H1 (cell line): ENCODE data around the gene TRAPPC3. TPM values are rescaled to one million over a fixed set of nuclear protein-coding genes. Genes with fewer than 3 reads are reported as not detected.
A peak's percentile ranks its signal among the peaks of the same experiment; 100 is the strongest.

Experiments used
- CTCF ChIA-PET: fragments of 300-600 bp; sonication (Branson Sonifier 250); formaldehyde crosslinking; loops from one replicate; lab custom pipeline; 2021; ENCODE audit not compliant: partially characterized antibody; lab: Charles Lee
- POLR2A ChIA-PET: fragments of 300-600 bp; sonication (Branson Sonifier 250); formaldehyde crosslinking; loops from one replicate; lab custom pipeline; 2021; ENCODE audit warnings: inconsistent platforms; ENCODE audit not compliant: partially characterized antibody; lab: Charles Lee
- DNase-seq, 2 experiments: peaks; one replicate each; pipeline versions ENCODE4 v3.0.0 to v3.0.0-alpha.2; 2010 to 2022; ENCODE audit warnings: low spot score in 2 of 2, low read depth in 1 of 2, mixed read lengths in 1 of 2
- FAIRE-seq: peaks from 2 replicates; lab custom pipeline; 2011; peaks lifted over from hg19 to GRCh38; lab: Jason Lieb, UNC
- H2AFZ ChIP-seq: 2 replicates; pipeline ENCODE4 v1.8.1; 2012; ENCODE audit warnings: low read length, inconsistent platforms
- H2AK5ac ChIP-seq: 2 replicates; pipeline ENCODE4 v1.6.1; 2013; ENCODE audit warnings: low read depth, low read length
- H2BK120ac ChIP-seq: replicated peaks from 2 replicates; pipeline ENCODE3; 2013; ENCODE audit warnings: low read depth, low read length, inconsistent platforms
- H2BK12ac ChIP-seq: 2 replicates; pipeline ENCODE4 v1.6.1; 2013; ENCODE audit warnings: low read depth, low read length
- H2BK15ac ChIP-seq: 2 replicates; pipeline ENCODE4 v1.6.1; 2013; ENCODE audit warnings: low read length
- H2BK20ac ChIP-seq: 2 replicates; pipeline ENCODE4 v1.6.1; 2013; ENCODE audit warnings: low read length
- H2BK5ac ChIP-seq: 2 replicates; pipeline ENCODE4 v1.6.1; 2013; ENCODE audit warnings: low read depth, low read length
- H3K14ac ChIP-seq: 2 replicates; pipeline ENCODE4 v1.6.1; 2013; ENCODE audit warnings: inconsistent platforms; ENCODE audit not compliant: insufficient read length
- H3K18ac ChIP-seq: 2 replicates; pipeline ENCODE4 v1.6.1; 2013; ENCODE audit warnings: low read length; ENCODE audit errors: extremely low read depth
- H3K23ac ChIP-seq: 2 replicates; pipeline ENCODE4 v1.6.1; 2013; ENCODE audit warnings: inconsistent platforms; ENCODE audit not compliant: insufficient read length
- H3K23me2 ChIP-seq: 2 replicates; pipeline ENCODE4 v1.6.1; 2013; ENCODE audit warnings: low read depth, low read length
- H3K27ac ChIP-seq: 2 replicates; pipeline ENCODE4 v1.6.1; 2011; ENCODE audit warnings: low read depth, low read length, inconsistent platforms
- H3K27me3 ChIP-seq, 4 experiments: replicated peaks in 1 of 4; 1 replicate in 1 of 4; 2 replicates in 3 of 4; pipeline versions ENCODE4 v1.6.1 to v1.8.1; 2011 to 2013; ENCODE audit warnings: low read length in 3 of 4, mild to moderate bottlenecking in 3 of 4, inconsistent platforms in 2 of 4, mixed read lengths in 2 of 4, moderate library complexity in 1 of 4; ENCODE audit not compliant: control insufficient read depth in 3 of 4, insufficient read depth in 3 of 4; ENCODE audit errors: extremely low read depth in 1 of 4
- H3K36me3 ChIP-seq, 4 experiments: 2 replicates each; pipeline versions ENCODE4 v1.6.1 to v1.8.1; 2011 to 2013; ENCODE audit warnings: mild to moderate bottlenecking in 4 of 4, low read length in 3 of 4, moderate library complexity in 2 of 4, control low read depth in 1 of 4, inconsistent platforms in 1 of 4; ENCODE audit not compliant: insufficient read depth in 4 of 4, control insufficient read depth in 2 of 4
- H3K4ac ChIP-seq: replicated peaks from 2 replicates; pipeline ENCODE3; 2013; ENCODE audit warnings: low read length, low read depth, mixed read lengths, inconsistent platforms; ENCODE audit not compliant: insufficient read length
- H3K4me1 ChIP-seq, 4 experiments: replicated peaks in 1 of 4; 1 replicate in 1 of 4; 2 replicates in 3 of 4; pipeline versions ENCODE4 v1.6.1 to v1.8.1; 2011 to 2013; ENCODE audit warnings: low read length in 3 of 4, inconsistent platforms in 2 of 4, mixed read lengths in 1 of 4; ENCODE audit not compliant: insufficient read depth in 4 of 4, control insufficient read depth in 3 of 4
- H3K4me2 ChIP-seq, 2 experiments: 2 replicates each; pipeline versions ENCODE4 v1.6.1 to v1.8.1; 2011 to 2013; ENCODE audit warnings: low read depth in 2 of 2, low read length in 2 of 2, control low read depth in 1 of 2, inconsistent platforms in 1 of 2, mild to moderate bottlenecking in 1 of 2; ENCODE audit not compliant: insufficient read depth in 1 of 2
- H3K4me3 ChIP-seq, 4 experiments: fragments of 200-600, 300-600 bp in 1 of 4; sonication (generic), shearing (Covaris generic), sonication (Bioruptor Twin) in 1 of 4; 2 replicates each; pipeline versions ENCODE4 v1.5.1 to v1.8.1; 2011 to 2016; ENCODE audit warnings: low read length in 4 of 4, low read depth in 3 of 4, control low read depth in 2 of 4, inconsistent platforms in 2 of 4, mild to moderate bottlenecking in 2 of 4, mixed read lengths in 1 of 4, moderate library complexity in 1 of 4; ENCODE audit not compliant: insufficient read depth in 2 of 4; ENCODE audit errors: extremely low read depth in 1 of 4
- H3K56ac ChIP-seq: replicated peaks from 2 replicates; pipeline ENCODE3; 2013; ENCODE audit warnings: low read depth, mild to moderate bottlenecking, mixed read lengths, low read length, inconsistent platforms; ENCODE audit not compliant: insufficient read length
- H3K79me1 ChIP-seq: 2 replicates; pipeline ENCODE4 v1.6.1; 2013; ENCODE audit warnings: low read depth, low read length, control low read depth
- H3K79me2 ChIP-seq, 2 experiments: 2 replicates each; pipeline versions ENCODE4 v1.6.1 to v1.8.1; 2012 to 2013; ENCODE audit warnings: low read length in 2 of 2, mild to moderate bottlenecking in 2 of 2, inconsistent platforms in 1 of 2; ENCODE audit not compliant: insufficient read depth in 2 of 2, control insufficient read depth in 1 of 2
- H3K9ac ChIP-seq, 4 experiments: replicated peaks in 1 of 4; 1 replicate in 1 of 4; 2 replicates in 3 of 4; pipeline versions ENCODE4 v1.6.1 to v1.8.1; 2011 to 2013; ENCODE audit warnings: low read depth in 3 of 4, low read length in 3 of 4, control low read depth in 2 of 4, mild to moderate bottlenecking in 2 of 4, moderate library complexity in 2 of 4, inconsistent platforms in 1 of 4; ENCODE audit errors: extremely low read depth in 1 of 4
- H3K9me3 ChIP-seq, 2 experiments: 2 replicates each; pipeline versions ENCODE4 v1.6.1 to v1.8.1; 2012 to 2013; ENCODE audit warnings: mild to moderate bottlenecking in 2 of 2, moderate library complexity in 2 of 2, control low read depth in 1 of 2, inconsistent platforms in 1 of 2, low read depth in 1 of 2, low read length in 1 of 2, mixed read lengths in 1 of 2; ENCODE audit not compliant: insufficient read depth in 2 of 2
- H4K20me1 ChIP-seq, 2 experiments: replicated peaks in 1 of 2; 2 replicates each; pipeline versions ENCODE3 to v1.8.1; 2011 to 2013; ENCODE audit warnings: inconsistent platforms in 2 of 2, low read length in 2 of 2, mild to moderate bottlenecking in 1 of 2; ENCODE audit not compliant: insufficient read depth in 2 of 2, control insufficient read depth in 1 of 2
- H4K5ac ChIP-seq: 2 replicates; pipeline ENCODE4 v1.6.1; 2013; ENCODE audit warnings: low read length, low read depth, mixed read lengths, inconsistent platforms; ENCODE audit not compliant: insufficient read length
- H4K8ac ChIP-seq: 2 replicates; pipeline ENCODE4 v1.8.0; 2013; ENCODE audit warnings: mild to moderate bottlenecking, moderate library complexity, low read length, inconsistent platforms; ENCODE audit not compliant: insufficient read depth; ENCODE audit errors: extremely low read depth
- H4K91ac ChIP-seq: replicated peaks from 2 replicates; pipeline ENCODE3; 2013; ENCODE audit warnings: low read length, mixed read lengths, inconsistent platforms; ENCODE audit not compliant: insufficient read length
- NRF1 ChIP-seq: IDR thresholded peaks from 2 replicates; pipeline ENCODE4 v1.6.1; 2011; ENCODE audit warnings: mild to moderate bottlenecking, low read depth, low read length, improper control_type of control experiment
- whole genome bisulfite sequencing, 2 experiments: shearing (Covaris generic) in 1 of 2; methylation state at CpG; one replicate each; pipeline versions ENCODE4 v1.1.6 to v1.1.7; 2013 to 2015; ENCODE audit warnings: low lambda C conversion rate in 2 of 2, mixed read lengths in 2 of 2, inconsistent platforms in 1 of 2, low coverage in 1 of 2, missing lambda C conversion rate in 1 of 2; ENCODE audit not compliant: insufficient replicate concordance in 2 of 2, insufficient coverage in 1 of 2, insufficient read length in 1 of 2; ENCODE audit errors: extremely low coverage in 1 of 2, missing lambda C conversion rate in 1 of 2; 5-methylcytosine and 5-hydroxymethylcytosine counted together
- polyA plus RNA-seq, 7 experiments: library from polyadenylated mRNA; depleted of rRNA in 3 of 7; stranded (reverse) in 5 of 7; unstranded in 2 of 7; fragments of >200 nt in 5 of 7; fragments of 200-250 nt in 2 of 7; gene quantifications; 1 replicate in 5 of 7; 2 replicates in 1 of 7; 4 replicates in 1 of 7; pipeline versions ENCODE4 v1.2.1 to v1.2.3, GENCODE V29; 2011 to 2013; ENCODE audit warnings: missing spikeins in 2 of 7, mixed read lengths in 2 of 7
- total RNA-seq: library from RNA; stranded (reverse); fragmentation: NEBNext Ultra II Directional; extraction: Animal tissue kit (Norgen Biotek cat#: 25700); gene quantifications from 2 replicates; pipeline ENCODE4 v1.2.1, GENCODE V29; 2021

Gene TRAPPC3
- total and polyA plus RNA-seq, 2 of the 8 experiments (the other 6 are each of a cell fraction or from before 2014, with no cell fraction given) = 47.8 to 51.0 TPM

DNA sequence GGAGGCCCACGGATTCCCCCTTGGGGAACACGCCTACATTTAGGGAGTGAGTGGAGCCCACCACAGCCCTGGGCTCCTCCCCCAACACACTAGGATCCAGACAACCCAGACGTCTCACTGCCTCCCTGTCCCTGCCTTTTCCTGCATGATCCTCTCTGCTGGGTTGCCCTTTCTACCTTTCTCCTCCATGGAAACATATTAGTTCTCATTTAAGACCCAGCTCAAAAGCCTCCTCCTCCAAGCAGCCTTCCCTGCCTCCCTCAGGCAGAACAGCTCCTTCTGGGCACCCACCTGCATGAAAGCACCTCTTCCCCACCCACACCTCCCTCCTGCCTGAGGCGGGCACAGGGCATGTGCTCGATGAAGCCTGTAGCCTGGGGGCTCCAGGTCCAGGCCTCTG lies 34.9 kb downstream of the TRAPPC3 start:
- peak overlapping the region; percentile 81; the same call in 1 of the 2 replicates for H2BK15ac ChIP-seq

More for the DNA sequence above, 34.9 kb downstream of the TRAPPC3 start:
- Histone ChIP-seq H3K14ac (no peak overlapping the region), H3K4me1 (peaks cover 0 to 10% (median 5%) of the 10 kb centered on the region in 4 experiments; a peak in 5 of 7 replicates), H2BK12ac (no peak overlapping the region), H2BK20ac (no peak overlapping the region), H3K27me3 (no peaks in the 10 kb centered on the region; a peak in 1 of 7 replicates), H4K91ac (no peak overlapping the region), H3K18ac (no peak overlapping the region; the same call in 1 of the 2 replicates), H3K23ac (no peak overlapping the region), H3K4me2 (no peak overlapping the region), H3K4ac (no peak overlapping the region), H4K20me1 (no peaks in the 10 kb centered on the region), H3K9ac (no peak overlapping the region), H3K27ac (no peak overlapping the region), H3K4me3 (no peak overlapping the region), H4K8ac (no peak overlapping the region), H3K79me1 (no peaks in the 10 kb centered on the region), H3K56ac (no peak overlapping the region), H2BK120ac (no peak overlapping the region), H3K23me2 (no peaks in the 10 kb centered on the region), H2AFZ (no peak overlapping the region), H2AK5ac (no peak overlapping the region), H4K5ac (peak overlapping the region; percentile 0), H3K9me3 (no peaks in the 10 kb centered on the region), H3K79me2 (no peaks in the 10 kb centered on the region)
- FAIRE-seq (no peak), DNase-seq (no peak)
- CTCF ChIA-PET = interaction anchor here (1.3 to 32.6 kb wide), 6 partner anchors 9 to 73 kb away, joined by 3 to 738 read pairs (median 26); no protein-coding TSS in a partner anchor
- POLR2A ChIA-PET = interaction anchor here (1.0 kb wide), 1 partner anchor 286 kb away, joined by 3 read pairs; no protein-coding TSS in a partner anchor
- 78% methylated on average over 5 of the region's 5 CpGs; no CpG with 5 or more reads in 1 of the 2 experiments for WGBS, 2 experiments
- no peak for TF ChIP-seq NRF1
- TF ChIP-seq, all 59 proteins: peak for 0
- H2BK5ac ChIP-seq = no peak overlapping the region
- no peaks in the 10 kb centered on the region for H3K36me3 ChIP-seq
